GM21737 (cell line): ENCODE data around the gene KCNJ2.
A peak's percentile ranks its signal among the peaks of the same experiment; 100 is the strongest.

ENCODE experiments used
- ATAC-seq: cut with Tn5 transposase; IDR thresholded peaks from one replicate; pipeline ENCODE4 v1.9.1; 2021; ENCODE audit warnings: mild to moderate bottlenecking, moderate library complexity; ENCODE audit not compliant: unreplicated experiment

KCNJ2 gene

GRCh38 chr17:70158591-70158990 lies 10.7 kb upstream of the KCNJ2 start:
- ATAC-seq, result no peak

- ATAC-seq, result no peak
Measured at GRCh38 chr17:70159980-70160379, 9.4 kb upstream of the KCNJ2 start.

GRCh38 chr17:70161519-70161918 lies 7.8 kb upstream of the KCNJ2 start:
- ATAC-seq, result no peak

- no peak for ATAC-seq
Measured at GRCh38 chr17:70165383-70165782, 3.9 kb upstream of the KCNJ2 start.

- no peak for ATAC-seq
Measured at GRCh38 chr17:70166615-70167014, 2.7 kb upstream of the KCNJ2 start.

GRCh38 chr17:70168044-70168976 lies 1.0 kb upstream of the KCNJ2 start:
- peak; percentile 2 for ATAC-seq

GRCh38 chr17:70169709-70170597 lies 621 bp downstream of the KCNJ2 start:
- no peak for ATAC-seq

GRCh38 chr17:70171159-70171558 lies 1.8 kb downstream of the KCNJ2 start:
- ATAC-seq, result no peak

- no peak for ATAC-seq
Measured at GRCh38 chr17:70172449-70172848, 3.1 kb downstream of the KCNJ2 start.

GRCh38 chr17:70172923-70173322 lies 3.6 kb downstream of the KCNJ2 start:
- ATAC-seq, result no peak

GRCh38 chr17:70173681-70174080 lies 4.3 kb downstream of the KCNJ2 start:
- no peak for ATAC-seq

GRCh38 chr17:70181376-70181775 lies 12.0 kb downstream of the KCNJ2 start:
- no peak for ATAC-seq

- no peak for ATAC-seq
Measured at GRCh38 chr17:70181866-70182265, 12.5 kb downstream of the KCNJ2 start.

GRCh38 chr17:70183508-70183907 lies 14.2 kb downstream of the KCNJ2 start:
- ATAC-seq, result no peak

GRCh38 chr17:70184207-70184606 lies 14.9 kb downstream of the KCNJ2 start:
- ATAC-seq, result no peak

GRCh38 chr17:70184770-70185169 lies 15.4 kb downstream of the KCNJ2 start:
- no peak for ATAC-seq

GRCh38 chr17:70185285-70185684 lies 16.0 kb downstream of the KCNJ2 start:
- no peak for ATAC-seq

- ATAC-seq, result no peak
Measured at GRCh38 chr17:70187383-70187782, 18.1 kb downstream of the KCNJ2 start.

- no peak for ATAC-seq
Measured at GRCh38 chr17:70190959-70191805, 21.9 kb downstream of the KCNJ2 start.

- no peak for ATAC-seq
Measured at GRCh38 chr17:70195091-70195490, 25.8 kb downstream of the KCNJ2 start.
